Measurements from ENCODE around the gene ADAMTS19. TPM values are rescaled to one million over a fixed set of nuclear protein-coding genes. Genes with fewer than 3 reads are reported as not detected.

ADAMTS19 gene
- total and polyA plus RNA-seq, 3 experiments from 2014 or later: not detected

GRCh38 chr5:129653442-129653841, 193.3 kb downstream of the ADAMTS19 start:
- Histone ChIP-seq H3K4me1 (ENCODE audit: insufficient read depth, low read length) (no peaks in the 10 kb centered on the region), H3K27me3 (ENCODE audit: insufficient read depth, low read length, poor library complexity, severe bottlenecking) (no peaks in the 10 kb centered on the region), H3K36me3 (ENCODE audit: insufficient read depth, low read length) (no peaks in the 10 kb centered on the region), H3K27ac (ENCODE audit: low read depth, low read length) (no peak overlapping the region), H3K4me3 (ENCODE audit: low read length) (no peak overlapping the region), H3K9me3 (ENCODE audit: low read length) (no peaks in the 10 kb centered on the region)
- Mint-ChIP-seq H3K4me1 (no peaks in the 10 kb centered on the region), H3K9me3 (peaks cover 0 to 9% (median 2%) of the 10 kb centered on the region in 5 donors), H3K27me3 (no peaks in the 10 kb centered on the region), H3K27ac (no peak overlapping the region), H3K36me3 (no peaks in the 10 kb centered on the region), H3K4me3 (no peak overlapping the region)
- ChIA-PET POLR2A (no interaction called here), CTCF (no interaction called here)
- DNase-seq: no peak

- no peaks in the 10 kb centered on the region for H3K4me1 Mint-ChIP-seq
- no peak for DNase-seq
- no peaks in the 10 kb centered on the region for H3K27me3 Mint-ChIP-seq
- ChIA-PET POLR2A (no interaction called here), CTCF (no interaction called here)
- no peaks in the 10 kb centered on the region for H3K4me1 ChIP-seq (ENCODE audit: insufficient read depth, low read length)
- no peak overlapping the region for H3K27ac Mint-ChIP-seq
- no peak overlapping the region for H3K27ac ChIP-seq (ENCODE audit: low read depth, low read length)
- peaks cover 0 to 3% (median 0%) of the 10 kb centered on the region in 5 donors for H3K9me3 Mint-ChIP-seq
- H3K9me3 ChIP-seq (ENCODE audit: low read length): no peaks in the 10 kb centered on the region
- H3K4me3 ChIP-seq (ENCODE audit: low read length): no peak overlapping the region
- H3K36me3 ChIP-seq (ENCODE audit: insufficient read depth, low read length): no peaks in the 10 kb centered on the region
- no peaks in the 10 kb centered on the region for H3K36me3 Mint-ChIP-seq
- no peaks in the 10 kb centered on the region for H3K27me3 ChIP-seq (ENCODE audit: insufficient read depth, low read length, poor library complexity, severe bottlenecking)
- no peak overlapping the region for H3K4me3 Mint-ChIP-seq
Observed at GRCh38 chr5:129656952-129657351, 196.9 kb downstream of the ADAMTS19 start.

GRCh38 chr5:129658801-129659200, 198.7 kb downstream of the ADAMTS19 start:
- H3K4me3 ChIP-seq (ENCODE audit: low read length): no peak overlapping the region
- no peaks in the 10 kb centered on the region for H3K27me3 ChIP-seq (ENCODE audit: insufficient read depth, low read length, poor library complexity, severe bottlenecking)
- peaks cover 0 to 3% (median 0%) of the 10 kb centered on the region in 5 donors for H3K9me3 Mint-ChIP-seq
- CTCF ChIA-PET: no interaction called here
- H3K36me3 ChIP-seq (ENCODE audit: insufficient read depth, low read length): no peaks in the 10 kb centered on the region
- no peaks in the 10 kb centered on the region for H3K27me3 Mint-ChIP-seq
- no peaks in the 10 kb centered on the region for H3K4me1 Mint-ChIP-seq
- no peaks in the 10 kb centered on the region for H3K9me3 ChIP-seq (ENCODE audit: low read length)
- no peaks in the 10 kb centered on the region for H3K36me3 Mint-ChIP-seq
- H3K27ac Mint-ChIP-seq: no peak overlapping the region
- no peaks in the 10 kb centered on the region for H3K4me1 ChIP-seq (ENCODE audit: insufficient read depth, low read length)
- no peak for DNase-seq
- H3K4me3 Mint-ChIP-seq: no peak overlapping the region
- POLR2A ChIA-PET: no interaction called here
- H3K27ac ChIP-seq (ENCODE audit: low read depth, low read length): no peak overlapping the region

GRCh38 chr5:129661366-129662035, 201.4 kb downstream of the ADAMTS19 start:
- H3K9me3 Mint-ChIP-seq: peaks cover 0 to 3% (median 0%) of the 10 kb centered on the region in 5 donors
- Histone ChIP-seq H3K4me3 (ENCODE audit: low read length) (no peak overlapping the region), H3K27ac (ENCODE audit: low read depth, low read length) (no peak overlapping the region), H3K9me3 (ENCODE audit: low read length) (no peaks in the 10 kb centered on the region), H3K4me1 (ENCODE audit: insufficient read depth, low read length) (no peaks in the 10 kb centered on the region), H3K27me3 (ENCODE audit: insufficient read depth, low read length, poor library complexity, severe bottlenecking) (no peaks in the 10 kb centered on the region), H3K36me3 (ENCODE audit: insufficient read depth, low read length) (no peaks in the 10 kb centered on the region)
- H3K4me3 Mint-ChIP-seq: no peak overlapping the region
- ChIA-PET POLR2A (no interaction called here), CTCF (interaction anchor here (1.0 kb wide), 1 partner anchor 33 kb away, joined by 3 read pairs; no protein-coding TSS in a partner anchor)
- H3K27me3 Mint-ChIP-seq: no peaks in the 10 kb centered on the region
- no peak overlapping the region for H3K27ac Mint-ChIP-seq
- H3K36me3 Mint-ChIP-seq: no peaks in the 10 kb centered on the region
- H3K4me1 Mint-ChIP-seq: no peaks in the 10 kb centered on the region
- no peak for DNase-seq

- peaks cover 0 to 5% (median 3%) of the 10 kb centered on the region in 5 donors for H3K9me3 Mint-ChIP-seq
- Histone ChIP-seq H3K9me3 (ENCODE audit: low read length) (no peaks in the 10 kb centered on the region), H3K4me1 (ENCODE audit: insufficient read depth, low read length) (no peaks in the 10 kb centered on the region), H3K4me3 (ENCODE audit: low read length) (no peak overlapping the region), H3K27me3 (ENCODE audit: insufficient read depth, low read length, poor library complexity, severe bottlenecking) (no peaks in the 10 kb centered on the region), H3K36me3 (ENCODE audit: insufficient read depth, low read length) (no peaks in the 10 kb centered on the region), H3K27ac (ENCODE audit: low read depth, low read length) (no peak overlapping the region)
- H3K4me1 Mint-ChIP-seq: no peaks in the 10 kb centered on the region
- CTCF ChIA-PET: no interaction called here
- DNase-seq: peak in 1 of 5 donors; percentile 1
- H3K4me3 Mint-ChIP-seq: no peak overlapping the region
- POLR2A ChIA-PET: no interaction called here
- no peak overlapping the region for H3K27ac Mint-ChIP-seq
- no peaks in the 10 kb centered on the region for H3K27me3 Mint-ChIP-seq
- H3K36me3 Mint-ChIP-seq: no peaks in the 10 kb centered on the region
Observed at GRCh38 chr5:129664336-129664937, 204.3 kb downstream of the ADAMTS19 start.

- peaks cover 0 to 2% of the 10 kb centered on the region in 2 donors for H3K27me3 Mint-ChIP-seq
- no peak overlapping the region for H3K27ac ChIP-seq (ENCODE audit: low read depth, low read length)
- H3K27ac Mint-ChIP-seq: no peak overlapping the region
- no peak overlapping the region for H3K4me3 Mint-ChIP-seq
- no peak overlapping the region for H3K4me3 ChIP-seq (ENCODE audit: low read length)
- no peak for DNase-seq
- H3K9me3 Mint-ChIP-seq: peaks cover 0 to 16% (median 4%) of the 10 kb centered on the region in 5 donors
- no peaks in the 10 kb centered on the region for H3K4me1 ChIP-seq (ENCODE audit: insufficient read depth, low read length)
- ChIA-PET POLR2A (no interaction called here), CTCF (no interaction called here)
- H3K36me3 ChIP-seq (ENCODE audit: insufficient read depth, low read length): no peaks in the 10 kb centered on the region
- no peaks in the 10 kb centered on the region for H3K27me3 ChIP-seq (ENCODE audit: insufficient read depth, low read length, poor library complexity, severe bottlenecking)
- H3K36me3 Mint-ChIP-seq: no peaks in the 10 kb centered on the region
- no peaks in the 10 kb centered on the region for H3K9me3 ChIP-seq (ENCODE audit: low read length)
- H3K4me1 Mint-ChIP-seq: no peaks in the 10 kb centered on the region
Observed at GRCh38 chr5:129670957-129671500, 210.9 kb downstream of the ADAMTS19 start.

GRCh38 chr5:129672006-129672405, 211.9 kb downstream of the ADAMTS19 start:
- Mint-ChIP-seq H3K4me3 (no peak overlapping the region), H3K9me3 (peaks cover 0 to 16% (median 5%) of the 10 kb centered on the region in 5 donors), H3K27me3 (peaks cover 0 to 2% of the 10 kb centered on the region in 2 donors), H3K27ac (no peak overlapping the region), H3K4me1 (no peaks in the 10 kb centered on the region), H3K36me3 (no peaks in the 10 kb centered on the region)
- Histone ChIP-seq H3K36me3 (ENCODE audit: insufficient read depth, low read length) (no peaks in the 10 kb centered on the region), H3K4me1 (ENCODE audit: insufficient read depth, low read length) (no peaks in the 10 kb centered on the region), H3K9me3 (ENCODE audit: low read length) (no peaks in the 10 kb centered on the region), H3K4me3 (ENCODE audit: low read length) (no peak overlapping the region), H3K27ac (ENCODE audit: low read depth, low read length) (no peak overlapping the region), H3K27me3 (ENCODE audit: insufficient read depth, low read length, poor library complexity, severe bottlenecking) (no peaks in the 10 kb centered on the region)
- CTCF ChIA-PET: no interaction called here
- POLR2A ChIA-PET: no interaction called here
- DNase-seq: no peak

GRCh38 chr5:129679671-129680070, 219.6 kb downstream of the ADAMTS19 start:
- ChIA-PET CTCF (no interaction called here), POLR2A (no interaction called here)
- no peaks in the 10 kb centered on the region for H3K27me3 ChIP-seq (ENCODE audit: insufficient read depth, low read length, poor library complexity, severe bottlenecking)
- H3K4me3 ChIP-seq (ENCODE audit: low read length): no peak overlapping the region
- peaks cover 0 to 6% (median 1%) of the 10 kb centered on the region in 5 donors for H3K9me3 Mint-ChIP-seq
- H3K36me3 Mint-ChIP-seq: no peaks in the 10 kb centered on the region
- peaks cover 0 to 2% of the 10 kb centered on the region in 2 donors for H3K27me3 Mint-ChIP-seq
- H3K4me3 Mint-ChIP-seq: no peak overlapping the region
- H3K9me3 ChIP-seq (ENCODE audit: low read length): no peaks in the 10 kb centered on the region
- H3K27ac Mint-ChIP-seq: no peak overlapping the region
- H3K27ac ChIP-seq (ENCODE audit: low read depth, low read length): no peak overlapping the region
- no peaks in the 10 kb centered on the region for H3K36me3 ChIP-seq (ENCODE audit: insufficient read depth, low read length)
- no peak for DNase-seq
- no peaks in the 10 kb centered on the region for H3K4me1 Mint-ChIP-seq
- no peaks in the 10 kb centered on the region for H3K4me1 ChIP-seq (ENCODE audit: insufficient read depth, low read length)
